Measurements from ENCODE around the gene MCOLN1.
A peak's percentile ranks its signal among the peaks of the same experiment; 100 is the strongest.
"Not testable (repeated sequence)": the region's sequence is repeated elsewhere in the genome, so short reads cannot be mapped to it uniquely, and the experiment has no call there.

The MCOLN1 gene

DNA sequence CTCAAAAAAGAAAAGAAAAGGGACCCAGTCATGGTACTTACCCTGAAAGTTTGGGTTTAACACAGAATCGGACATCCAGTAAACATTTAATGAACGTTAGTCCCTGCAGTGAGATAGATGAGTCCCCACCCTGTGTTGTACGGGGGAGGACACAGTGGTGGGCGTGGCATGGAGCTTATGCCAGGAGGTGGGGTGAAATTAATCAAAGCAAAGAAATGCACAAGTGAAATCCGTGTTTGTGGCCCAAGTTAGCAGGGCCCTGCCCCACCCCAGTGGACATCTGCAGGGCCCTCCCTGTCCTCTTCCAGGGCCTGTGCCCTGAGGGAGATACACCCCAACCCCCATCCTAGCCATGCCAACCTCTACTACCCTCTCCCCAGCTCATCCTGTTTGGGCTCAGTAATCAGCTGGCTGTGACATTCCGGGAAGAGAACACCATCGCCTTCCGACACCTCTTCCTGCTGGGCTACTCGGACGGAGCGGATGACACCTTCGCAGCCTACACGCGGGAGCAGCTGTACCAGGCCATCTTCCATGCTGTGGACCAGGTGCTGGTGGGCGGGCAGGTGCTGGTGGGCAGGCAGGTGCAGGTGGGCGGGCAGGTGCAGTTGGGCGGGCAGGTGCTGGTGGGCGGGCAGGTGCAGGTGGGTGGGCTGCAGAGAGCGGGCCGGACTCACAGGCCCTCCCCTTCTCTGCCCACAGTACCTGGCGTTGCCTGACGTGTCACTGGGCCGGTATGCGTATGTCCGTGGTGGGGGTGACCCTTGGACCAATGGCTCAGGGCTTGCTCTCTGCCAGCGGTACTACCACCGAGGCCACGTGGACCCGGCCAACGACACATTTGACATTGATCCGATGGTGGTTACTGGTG lies 3.9 kb downstream of the MCOLN1 start:
- no peak for DNase-seq (ENCODE audit: low read depth)

DNA sequence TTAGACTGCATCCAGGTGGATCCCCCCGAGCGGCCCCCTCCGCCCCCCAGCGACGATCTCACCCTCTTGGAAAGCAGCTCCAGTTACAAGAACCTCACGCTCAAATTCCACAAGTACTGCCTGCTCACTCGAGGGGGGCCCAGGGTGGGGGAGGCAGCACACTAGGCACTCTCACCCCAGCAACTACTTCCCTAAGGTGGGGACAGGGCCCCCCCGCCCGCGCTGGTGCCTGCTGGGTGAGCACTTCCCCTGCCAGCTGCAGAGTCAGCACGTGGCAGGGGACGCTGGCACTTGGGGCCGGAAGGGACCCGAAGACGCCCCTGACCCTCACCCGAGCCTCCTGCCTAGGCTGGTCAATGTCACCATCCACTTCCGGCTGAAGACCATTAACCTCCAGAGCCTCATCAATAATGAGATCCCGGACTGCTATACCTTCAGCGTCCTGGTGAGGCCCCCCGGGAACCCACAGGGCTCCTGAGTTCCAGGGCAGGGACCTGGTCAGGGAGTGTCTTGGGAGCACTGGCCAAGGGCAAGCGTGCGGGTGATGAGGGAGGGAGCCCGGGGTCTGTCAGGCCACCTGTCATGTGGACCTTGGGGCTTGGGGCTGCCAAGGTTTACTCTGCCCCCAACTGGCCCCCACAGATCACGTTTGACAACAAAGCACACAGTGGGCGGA lies 5.2 kb downstream of the MCOLN1 start:
- DNase-seq (ENCODE audit: low read depth) = no peak

DNA sequence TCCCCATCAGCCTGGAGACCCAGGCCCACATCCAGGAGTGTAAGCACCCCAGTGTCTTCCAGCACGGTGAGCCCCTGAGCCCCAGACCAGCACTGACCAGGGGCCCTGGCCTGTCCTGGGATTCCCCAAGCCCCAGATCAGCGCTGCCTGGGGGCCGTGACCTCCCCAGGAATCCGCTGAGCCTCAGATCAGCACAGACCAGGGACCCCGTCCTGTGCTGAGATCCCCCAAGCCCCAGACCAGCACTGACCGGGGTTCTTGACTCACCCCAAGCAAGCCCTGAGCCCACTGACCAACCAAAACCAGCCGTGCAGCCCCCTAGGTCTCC lies 5.7 kb downstream of the MCOLN1 start:
- DNase-seq (ENCODE audit: low read depth) = no peak

DNA sequence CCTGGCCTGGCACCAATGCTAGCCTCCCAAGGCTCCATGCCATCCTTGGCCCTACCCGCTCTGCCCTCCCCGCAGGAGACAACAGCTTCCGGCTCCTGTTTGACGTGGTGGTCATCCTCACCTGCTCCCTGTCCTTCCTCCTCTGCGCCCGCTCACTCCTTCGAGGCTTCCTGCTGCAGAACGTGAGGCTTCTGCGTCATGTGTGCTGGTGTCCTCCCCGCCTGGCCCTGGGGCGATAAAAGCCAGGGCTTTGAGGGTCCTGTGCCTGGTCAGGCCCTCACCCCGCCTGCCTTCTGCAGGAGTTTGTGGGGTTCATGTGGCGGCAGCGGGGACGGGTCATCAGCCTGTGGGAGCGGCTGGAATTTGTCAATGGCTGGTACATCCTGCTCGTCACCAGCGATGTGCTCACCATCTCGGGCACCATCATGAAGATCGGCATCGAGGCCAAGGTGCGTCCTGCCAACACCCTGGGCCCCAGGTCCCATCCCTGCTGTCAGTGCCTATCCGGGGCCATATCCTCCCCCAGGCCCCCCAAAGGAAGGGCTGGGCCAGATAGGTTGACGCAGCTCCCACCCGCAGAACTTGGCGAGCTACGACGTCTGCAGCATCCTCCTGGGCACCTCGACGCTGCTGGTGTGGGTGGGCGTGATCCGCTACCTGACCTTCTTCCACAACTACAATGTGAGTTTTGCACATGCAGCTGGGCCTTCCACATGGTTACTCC lies 6.3 kb downstream of the MCOLN1 start:
- DNase-seq (ENCODE audit: low read depth) = no peak

DNA sequence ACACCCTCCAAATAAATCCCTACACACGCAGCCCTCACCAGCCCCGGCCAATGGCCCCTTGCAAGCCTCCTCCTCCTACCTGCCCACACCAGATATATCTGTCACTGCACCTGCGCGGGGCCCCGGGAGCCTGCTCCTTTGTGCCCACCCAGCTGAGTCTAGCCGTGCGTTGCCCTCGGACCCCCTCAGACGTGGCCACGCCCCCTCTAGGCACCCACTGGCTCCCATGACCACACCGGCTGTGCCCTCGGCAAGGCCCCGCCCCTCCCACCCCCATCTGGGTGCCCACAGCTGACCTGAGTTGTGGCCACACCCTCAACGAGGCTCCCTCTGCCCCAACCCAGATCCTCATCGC lies 6.8 kb downstream of the MCOLN1 start:
- no peak for DNase-seq (ENCODE audit: low read depth)

DNA sequence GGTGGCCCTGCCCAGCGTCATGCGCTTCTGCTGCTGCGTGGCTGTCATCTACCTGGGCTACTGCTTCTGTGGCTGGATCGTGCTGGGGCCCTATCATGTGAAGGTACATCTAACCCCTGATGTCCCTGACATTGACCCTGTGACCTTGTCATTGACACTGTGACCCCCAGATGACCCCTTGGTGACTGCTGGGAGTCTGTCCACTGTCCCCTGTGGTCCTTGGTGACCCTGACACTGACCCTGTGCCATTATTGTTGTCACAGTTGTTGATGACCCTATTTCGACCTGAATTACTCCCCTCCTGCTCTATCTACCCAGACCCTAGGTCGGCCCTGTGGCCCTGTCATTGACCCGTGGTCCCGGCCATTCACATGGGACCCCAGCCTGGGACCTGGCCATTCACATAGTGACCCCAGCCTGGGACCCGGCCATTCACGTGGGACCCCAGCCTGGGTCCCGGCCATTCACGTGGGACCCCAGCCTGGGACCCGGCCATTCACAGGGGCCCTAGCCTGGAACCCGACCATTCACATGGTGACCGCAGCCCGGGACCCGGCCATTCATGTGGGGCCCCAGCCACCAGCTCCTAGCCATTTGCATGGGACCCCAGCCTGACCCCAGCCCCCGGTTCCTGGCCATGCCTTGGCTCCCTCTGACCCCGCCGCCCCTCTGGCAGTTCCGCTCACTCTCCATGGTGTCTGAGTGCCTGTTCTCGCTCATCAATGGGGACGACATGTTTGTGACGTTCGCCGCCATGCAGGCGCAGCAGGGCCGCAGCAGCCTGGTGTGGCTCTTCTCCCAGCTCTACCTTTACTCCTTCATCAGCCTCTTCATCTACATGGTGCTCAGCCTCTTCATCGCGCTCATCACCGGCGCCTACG lies 7.4 kb downstream of the MCOLN1 start:
- no peak for DNase-seq (ENCODE audit: low read depth)

DNA sequence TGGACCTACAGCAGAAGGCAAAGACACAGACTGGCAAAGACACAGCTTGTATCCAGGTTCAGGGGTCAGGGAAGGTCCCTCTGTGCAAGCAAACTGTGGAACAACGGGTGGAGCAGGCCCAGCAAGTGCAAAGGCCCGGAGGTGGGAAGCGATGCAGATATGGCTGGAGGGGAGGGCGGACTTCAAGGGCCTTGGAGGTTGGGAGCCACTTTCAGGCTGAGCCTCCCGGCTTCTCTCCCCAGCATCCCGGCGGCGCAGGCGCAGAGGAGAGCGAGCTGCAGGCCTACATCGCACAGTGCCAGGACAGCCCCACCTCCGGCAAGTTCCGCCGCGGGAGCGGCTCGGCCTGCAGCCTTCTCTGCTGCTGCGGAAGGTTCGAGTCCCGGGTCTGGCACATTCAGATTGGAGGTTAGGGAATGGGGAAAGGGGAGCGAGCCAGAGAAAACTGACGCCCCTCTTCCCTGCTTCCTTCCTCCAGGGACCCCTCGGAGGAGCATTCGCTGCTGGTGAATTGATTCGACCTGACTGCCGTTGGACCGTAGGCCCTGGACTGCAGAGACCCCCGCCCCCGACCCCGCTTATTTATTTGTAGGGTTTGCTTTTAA lies 11.0 kb downstream of the MCOLN1 start:
- no peak for DNase-seq (ENCODE audit: low read depth)

DNA sequence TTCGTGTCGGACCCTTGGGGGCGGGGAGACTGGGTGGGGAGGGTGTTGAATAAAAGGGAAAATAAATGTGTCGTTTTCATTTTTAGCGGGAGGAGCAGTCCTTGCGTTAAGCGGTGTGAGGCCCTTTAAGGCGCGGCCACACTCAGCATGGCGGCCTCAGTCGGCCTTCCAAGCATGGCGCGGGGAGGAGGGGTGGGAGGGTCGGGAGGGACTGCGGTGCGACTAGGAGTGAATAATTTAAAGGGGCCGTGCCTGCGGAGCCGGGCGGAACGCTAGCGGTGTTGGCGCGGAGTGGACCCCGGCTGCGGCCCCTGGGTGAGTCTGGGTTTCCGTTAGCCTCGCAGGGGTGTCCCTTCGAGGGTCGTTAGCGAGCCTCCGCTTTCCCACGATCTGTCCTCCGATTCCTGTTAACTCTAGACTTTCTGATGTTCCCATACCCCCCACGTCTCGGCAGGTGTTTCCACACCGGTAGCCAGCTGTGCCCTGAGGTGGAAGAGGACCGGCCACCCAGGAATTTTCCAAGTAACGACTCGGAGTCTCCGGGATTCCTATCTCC lies 11.6 kb downstream of the MCOLN1 start:
- peak; percentile 79 for DNase-seq (ENCODE audit: low read depth)

DNA sequence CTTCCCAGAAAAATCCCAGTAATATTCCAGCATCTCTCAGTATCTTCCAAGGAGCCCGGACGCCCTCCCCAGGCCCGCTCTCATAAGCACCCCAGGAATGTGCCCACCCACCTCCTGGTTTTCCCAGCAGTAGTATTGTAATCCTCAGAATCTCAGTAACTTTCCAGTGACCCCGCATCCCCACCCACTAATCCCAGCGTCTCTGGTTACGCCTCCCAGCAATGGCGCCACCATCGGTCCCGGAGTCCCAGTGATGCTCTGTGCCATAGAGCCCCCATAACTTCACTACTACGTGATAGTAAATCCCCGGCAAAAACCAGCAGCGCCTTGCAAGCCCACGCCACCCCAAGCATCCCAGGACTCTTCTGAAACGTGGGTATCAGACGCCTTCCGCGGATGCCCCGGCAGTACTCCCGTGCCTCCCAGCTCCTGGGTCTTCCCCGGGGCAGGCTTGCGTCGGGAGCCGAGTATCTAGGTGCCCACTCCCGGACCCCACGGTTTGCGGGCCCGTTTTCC lies 12.2 kb downstream of the MCOLN1 start:
- no peak for DNase-seq (ENCODE audit: low read depth)

DNA sequence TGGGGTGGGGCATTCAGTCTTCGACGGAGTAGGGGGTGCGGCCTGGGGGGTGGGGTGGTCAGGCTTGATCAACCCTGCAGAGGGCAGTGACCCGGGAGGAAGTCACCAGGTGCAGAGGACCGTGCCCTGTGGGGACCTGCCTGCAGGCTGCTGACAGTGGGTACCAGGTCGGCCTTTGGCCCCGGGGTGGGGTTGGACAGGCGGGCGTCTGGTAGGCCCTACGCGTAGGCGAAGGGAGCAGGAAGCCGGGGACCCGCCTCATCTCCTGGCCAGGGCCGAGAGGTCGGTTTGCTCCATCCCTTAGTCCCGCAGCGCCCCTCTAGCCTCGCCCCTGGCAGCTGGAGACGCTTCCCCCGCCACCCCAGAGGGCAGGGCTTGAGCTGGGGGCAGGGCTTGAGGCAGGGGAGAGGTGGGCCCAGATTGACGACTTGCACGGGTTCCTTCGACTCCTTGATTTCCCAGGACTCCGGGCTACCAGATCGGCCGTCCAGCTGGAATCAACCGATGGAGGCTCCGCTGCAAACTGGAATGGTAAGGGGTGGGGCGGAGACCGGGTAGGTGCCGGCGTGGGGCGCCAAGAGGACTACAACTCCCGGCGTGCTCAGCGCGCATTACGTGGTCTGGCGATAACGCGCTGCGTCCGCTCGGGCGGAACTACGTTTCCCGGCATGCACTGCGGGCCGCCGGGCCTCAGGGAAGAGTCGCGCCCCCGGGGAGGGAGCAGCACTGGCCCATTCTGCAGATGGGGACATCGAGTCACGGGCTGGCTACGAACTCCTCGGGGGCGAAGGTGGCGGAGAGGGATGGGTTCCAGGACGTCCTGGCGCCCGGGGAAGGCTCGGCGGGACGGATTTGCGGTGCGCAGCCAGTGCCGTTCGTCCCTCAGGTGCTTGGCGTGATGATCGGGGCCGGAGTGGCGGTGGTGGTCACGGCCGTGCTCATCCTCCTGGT lies 12.9 kb downstream of the MCOLN1 start, which contains the start of gene PNPLA6:
PNPLA6 (plus strand) TSS at position 671 of the 951 bp plus-strand sequence; CDS start at position 743, 72 bp downstream.
- peak; percentile 92 for DNase-seq (ENCODE audit: low read depth)

DNA sequence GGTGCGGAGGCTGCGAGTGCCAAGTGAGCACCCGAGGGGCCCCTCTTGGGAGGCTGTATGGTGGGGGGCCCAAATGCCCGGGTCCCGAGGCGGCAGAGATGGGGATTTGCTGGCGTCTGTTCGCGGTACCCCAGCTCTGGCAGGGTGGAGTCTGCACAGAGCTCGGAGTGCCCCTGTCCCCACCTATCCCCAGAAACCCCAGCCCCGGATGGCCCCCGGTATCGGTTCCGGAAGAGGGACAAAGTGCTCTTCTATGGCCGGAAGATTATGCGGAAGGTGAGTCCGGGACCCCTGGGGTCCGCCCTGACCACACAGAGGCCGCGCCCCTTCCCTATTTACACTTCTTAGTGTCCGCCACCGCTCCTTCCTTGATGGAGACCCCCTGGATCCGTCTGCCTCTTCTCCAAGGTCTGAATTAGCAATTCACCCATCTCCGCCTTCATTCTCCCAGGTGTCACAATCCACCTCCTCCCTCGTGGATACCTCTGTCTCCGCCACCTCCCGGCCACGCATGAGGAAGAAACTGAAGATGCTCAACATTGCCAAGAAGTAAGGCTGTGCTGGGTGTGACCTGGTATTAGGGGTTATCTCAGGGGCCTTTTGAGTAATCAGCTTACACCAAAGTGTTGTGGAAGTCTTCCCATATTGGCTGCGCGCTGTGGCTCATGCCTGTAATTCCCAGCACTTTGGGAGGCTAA lies 13.7 kb downstream of the MCOLN1 start:
- no peak for DNase-seq (ENCODE audit: low read depth)

DNA sequence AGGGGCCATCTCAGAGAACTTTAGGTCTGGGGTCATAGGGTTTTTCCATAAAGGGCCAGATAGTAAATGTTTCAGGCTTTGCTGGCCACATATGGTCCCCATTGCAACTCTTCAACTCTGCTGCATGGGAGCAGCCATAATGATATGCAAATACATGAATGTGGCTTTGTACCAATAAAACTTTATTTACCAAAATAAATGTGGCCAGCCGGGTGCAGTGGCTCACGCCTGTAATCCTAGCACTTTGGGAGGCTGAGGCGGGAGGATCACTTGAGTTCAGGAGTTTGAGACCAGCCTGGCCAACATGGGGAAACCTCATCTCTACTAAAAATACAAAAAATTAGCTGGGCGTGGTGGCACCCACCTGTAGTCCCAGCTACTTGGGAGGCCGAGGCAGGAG lies 16.6 kb downstream of the MCOLN1 start:
- DNase-seq (ENCODE audit: low read depth) = not testable (repeated sequence)

DNA sequence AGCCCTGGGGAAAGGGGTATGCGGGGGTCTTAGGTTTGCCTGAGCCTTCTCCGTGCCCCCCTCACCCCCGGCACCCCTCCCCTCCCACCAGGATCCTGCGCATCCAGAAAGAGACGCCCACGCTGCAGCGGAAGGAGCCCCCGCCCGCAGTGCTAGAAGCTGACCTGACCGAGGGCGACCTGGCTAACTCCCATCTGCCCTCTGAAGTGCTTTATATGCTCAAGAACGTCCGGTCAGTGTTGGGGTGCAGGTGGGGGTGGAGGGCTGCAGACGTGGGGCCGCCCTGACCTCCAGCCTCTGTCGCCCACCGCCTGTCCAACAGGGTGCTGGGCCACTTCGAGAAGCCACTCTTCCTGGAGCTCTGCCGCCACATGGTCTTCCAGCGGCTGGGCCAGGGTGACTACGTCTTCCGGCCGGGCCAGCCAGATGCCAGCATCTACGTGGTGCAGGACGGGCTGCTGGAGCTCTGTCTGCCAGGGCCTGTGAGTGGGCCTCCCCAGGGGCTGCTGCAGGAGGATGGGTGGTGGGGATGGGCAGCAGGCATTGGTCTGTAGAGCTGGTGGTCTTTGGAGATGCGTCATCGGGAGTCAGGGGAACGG lies 17.5 kb downstream of the MCOLN1 start:
- no peak for DNase-seq (ENCODE audit: low read depth)

DNA sequence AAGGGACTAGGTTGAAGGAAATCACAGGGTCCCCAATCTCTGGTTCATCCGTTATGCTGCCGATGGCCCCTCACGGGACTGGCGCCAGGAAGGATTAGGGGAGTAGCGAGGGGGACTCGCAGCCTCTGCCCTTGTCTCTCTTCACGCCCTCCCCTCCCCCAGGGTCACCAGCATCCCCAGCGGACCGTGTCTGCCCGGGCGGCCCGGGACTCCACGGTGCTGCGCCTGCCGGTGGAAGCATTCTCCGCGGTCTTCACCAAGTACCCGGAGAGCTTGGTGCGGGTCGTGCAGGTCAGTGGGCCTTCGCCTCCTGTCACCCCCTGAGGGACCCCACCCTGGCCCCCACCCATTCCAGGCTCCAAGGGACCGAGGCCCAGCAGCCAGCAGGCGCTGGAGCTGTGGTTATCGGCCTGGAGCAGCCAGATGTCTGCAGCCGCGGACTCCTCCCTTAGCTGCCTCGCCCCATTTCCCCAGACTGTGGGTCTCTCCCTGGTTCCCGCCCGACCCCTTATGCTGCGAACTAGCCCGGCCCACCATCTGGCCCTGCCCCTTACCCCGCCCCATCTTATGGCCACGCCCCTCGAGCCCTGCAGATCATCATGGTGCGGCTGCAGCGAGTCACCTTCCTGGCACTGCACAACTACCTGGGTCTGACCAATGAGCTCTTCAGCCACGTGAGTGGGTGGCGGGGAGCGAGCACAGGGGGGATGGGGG lies 18.5 kb downstream of the MCOLN1 start:
- DNase-seq (ENCODE audit: low read depth) = no peak

DNA sequence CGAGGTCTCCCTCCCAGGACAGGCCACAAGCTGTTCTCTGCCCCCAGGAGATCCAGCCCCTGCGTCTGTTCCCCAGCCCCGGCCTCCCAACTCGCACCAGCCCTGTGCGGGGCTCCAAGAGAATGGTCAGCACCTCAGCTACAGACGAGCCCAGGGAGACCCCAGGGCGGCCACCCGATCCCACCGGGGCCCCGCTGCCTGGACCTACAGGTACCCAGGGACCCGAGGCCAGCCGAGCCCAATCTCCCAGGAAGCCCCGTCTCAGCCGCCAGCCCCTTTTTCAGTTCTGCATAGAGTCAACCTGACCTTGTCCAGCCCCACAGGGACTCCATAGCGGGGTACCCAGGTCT lies 19.0 kb downstream of the MCOLN1 start:
- no peak for DNase-seq (ENCODE audit: low read depth)

DNA sequence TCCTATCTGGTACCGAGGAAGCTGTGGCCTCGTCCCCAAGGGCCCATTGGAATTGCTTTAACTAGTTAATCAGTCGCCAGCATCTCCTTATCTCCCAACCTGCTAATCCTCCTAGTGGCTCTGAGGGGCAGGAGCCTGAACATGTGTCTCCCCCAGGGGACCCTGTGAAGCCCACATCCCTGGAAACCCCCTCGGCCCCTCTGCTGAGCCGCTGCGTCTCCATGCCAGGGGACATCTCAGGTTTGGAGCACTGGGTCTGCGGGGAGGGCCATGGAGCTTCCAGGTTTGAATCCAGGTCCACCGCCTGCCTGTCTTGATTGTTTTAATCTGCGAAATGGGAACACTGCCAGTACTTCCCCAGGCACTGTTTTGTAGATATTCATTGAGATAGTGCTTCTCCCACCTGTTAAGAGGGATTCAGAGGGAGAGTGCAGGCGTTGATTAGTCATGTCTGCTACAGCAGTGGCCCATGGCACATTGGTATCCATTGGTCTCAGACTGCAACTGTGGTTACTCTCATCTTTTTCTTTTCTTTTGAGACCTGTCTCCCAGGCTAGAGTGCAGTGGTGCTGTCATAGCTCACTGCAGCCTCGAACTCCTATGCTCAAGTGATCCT lies 19.5 kb downstream of the MCOLN1 start:
- no peak for DNase-seq (ENCODE audit: low read depth)

DNA sequence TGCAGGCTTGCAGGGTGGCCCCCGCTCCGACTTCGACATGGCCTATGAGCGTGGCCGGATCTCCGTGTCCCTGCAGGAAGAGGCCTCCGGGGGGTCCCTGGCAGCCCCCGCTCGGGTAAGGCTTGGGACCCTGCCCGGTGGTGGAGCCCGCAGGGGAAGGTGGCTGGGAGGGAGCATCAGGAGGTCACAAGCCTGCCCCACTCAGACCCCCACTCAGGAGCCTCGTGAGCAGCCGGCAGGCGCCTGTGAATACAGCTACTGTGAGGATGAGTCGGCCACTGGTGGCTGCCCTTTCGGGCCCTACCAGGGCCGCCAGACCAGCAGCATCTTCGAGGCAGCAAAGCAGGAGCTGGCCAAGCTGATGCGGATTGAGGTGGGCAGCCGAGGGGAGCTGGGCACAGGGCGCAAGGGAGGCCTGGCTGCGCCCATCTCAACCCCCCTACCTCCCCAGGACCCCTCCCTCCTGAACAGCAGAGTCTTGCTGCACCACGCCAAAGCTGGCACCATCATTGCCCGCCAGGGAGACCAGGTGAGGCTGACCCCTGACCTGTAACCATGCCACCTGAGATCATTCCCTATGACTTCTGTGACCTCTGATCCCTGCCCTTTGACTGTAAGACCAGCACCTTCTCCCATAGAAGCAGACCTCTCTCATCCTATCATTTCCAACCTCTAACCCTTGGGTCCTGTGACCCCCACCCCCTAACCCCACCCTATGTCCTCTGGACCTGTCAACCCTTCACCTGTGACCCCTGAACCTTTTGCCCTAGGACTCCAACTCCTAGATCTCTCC lies 20.3 kb downstream of the MCOLN1 start:
- no peak for DNase-seq (ENCODE audit: low read depth)

All from activated T-helper 9 cell treated with anti-CD3 and anti-CD28 coated beads, Interleukin-2, amount 50 U/mL, for 16 hours (primary cell).